Measurements from ENCODE around the gene TDRKH.
"Not testable (repeated sequence)": the region's sequence is repeated elsewhere in the genome, so short reads cannot be mapped to it uniquely, and the experiment has no call there.

Gene TDRKH

DNA sequence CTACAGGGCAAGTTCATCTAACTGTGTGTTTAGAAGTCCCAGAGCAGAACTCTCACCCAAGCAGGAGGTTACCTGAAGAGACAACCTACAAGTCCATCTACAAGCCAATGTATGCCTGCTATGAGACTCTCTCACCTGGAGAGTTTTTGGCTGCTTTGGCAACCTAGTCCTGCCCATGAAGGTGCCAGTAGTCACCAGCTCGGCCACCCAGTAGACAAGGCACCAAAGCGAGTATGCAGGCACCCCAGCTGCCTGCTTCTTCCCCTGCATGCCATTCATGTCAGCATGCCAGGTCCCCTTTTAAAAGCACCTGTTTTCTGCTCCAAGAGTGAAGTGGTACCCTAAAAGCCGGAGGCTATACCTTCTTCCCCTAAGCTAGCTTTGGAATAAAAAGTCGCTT is 48.8 kb downstream of the TDRKH start:
- no peak overlapping the region for H3K9ac ChIP-seq (ENCODE audit: low read length)
- no peaks in the 10 kb centered on the region for H3K4me1 ChIP-seq (ENCODE audit: insufficient read depth, low read length)
- H3K36me3 ChIP-seq (ENCODE audit: insufficient read depth, low read length), result no peaks in the 10 kb centered on the region
- H3K27me3 ChIP-seq (ENCODE audit: control insufficient read depth in 1 of 2, insufficient read depth in 2 of 2, low read length in 2 of 2), result no peaks in the 10 kb centered on the region
- no peak overlapping the region for H3K27ac ChIP-seq (ENCODE audit: low read depth, low read length)
- no peak overlapping the region for H3K4me3 ChIP-seq (ENCODE audit: low read depth in 1 of 2, low read length in 2 of 2)
- no peaks in the 10 kb centered on the region for H3K9me3 ChIP-seq (ENCODE audit: low read length)

DNA sequence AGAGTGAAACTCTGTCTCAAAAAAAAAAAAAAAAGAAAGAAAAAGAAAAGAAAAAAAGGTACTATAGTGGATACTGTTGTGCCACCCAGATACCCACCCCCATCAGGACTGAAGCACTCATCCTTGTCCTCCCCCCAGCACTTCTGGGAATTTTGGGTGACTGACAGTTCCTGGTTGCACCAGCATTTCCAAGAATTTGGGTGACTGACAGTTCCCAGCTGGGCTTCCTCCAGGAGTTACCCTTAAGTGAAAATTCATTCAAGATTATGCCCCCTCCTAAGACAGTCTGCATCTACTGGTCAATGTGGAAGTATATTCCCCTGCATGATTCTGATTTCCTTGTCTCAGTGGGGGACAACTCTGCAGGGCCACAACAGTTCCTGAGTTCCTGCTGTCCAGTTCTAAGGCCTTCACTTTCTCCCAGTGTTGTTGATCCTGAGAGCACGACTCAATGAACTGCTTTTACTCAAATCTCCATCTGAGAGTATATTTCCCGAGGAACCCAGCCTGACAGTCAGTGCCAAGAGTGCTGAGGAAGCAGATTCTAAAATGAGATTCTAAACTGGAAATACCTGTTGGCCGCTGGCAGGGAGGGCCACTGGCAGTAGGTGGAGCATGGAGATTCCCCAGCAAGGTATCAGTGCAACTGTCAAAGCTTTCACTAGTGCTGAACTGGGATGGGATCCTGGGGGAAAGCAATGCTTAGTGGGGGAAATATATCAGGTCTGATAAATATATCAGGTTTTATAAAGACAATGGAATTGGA is 50.5 kb downstream of the TDRKH start:
- no peak overlapping the region for H3K27ac ChIP-seq (ENCODE audit: low read depth, low read length)
- no peak overlapping the region for H3K4me3 ChIP-seq (ENCODE audit: low read depth in 1 of 2, low read length in 2 of 2)
- H3K4me1 ChIP-seq (ENCODE audit: insufficient read depth, low read length), result no peaks in the 10 kb centered on the region
- no peaks in the 10 kb centered on the region for H3K36me3 ChIP-seq (ENCODE audit: insufficient read depth, low read length)
- H3K9me3 ChIP-seq (ENCODE audit: low read length), result no peaks in the 10 kb centered on the region
- H3K9ac ChIP-seq (ENCODE audit: low read length), result no peak overlapping the region
- no peaks in the 10 kb centered on the region for H3K27me3 ChIP-seq (ENCODE audit: control insufficient read depth in 1 of 2, insufficient read depth in 2 of 2, low read length in 2 of 2)

DNA sequence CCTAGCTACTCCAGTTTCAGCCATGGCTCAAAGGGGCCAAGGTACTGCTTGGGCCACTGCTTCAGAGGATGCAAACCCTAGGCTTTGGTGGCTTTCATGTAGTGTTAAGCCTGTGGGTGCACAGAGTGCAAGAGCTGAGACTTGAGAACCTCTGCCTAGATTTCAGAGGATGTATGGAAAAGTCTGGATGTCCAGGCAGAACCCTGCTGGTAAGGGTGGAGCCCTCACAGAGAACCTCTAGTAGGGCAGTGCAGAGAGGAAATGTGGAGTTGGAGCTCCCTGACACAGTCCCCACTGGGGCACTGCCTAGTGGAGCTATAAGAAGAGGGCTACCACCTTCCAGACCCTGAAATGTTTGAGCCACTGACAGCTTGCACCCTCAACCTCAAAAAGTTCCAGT is 52.8 kb downstream of the TDRKH start:
- no peaks in the 10 kb centered on the region for H3K27me3 ChIP-seq (ENCODE audit: control insufficient read depth in 1 of 2, insufficient read depth in 2 of 2, low read length in 2 of 2)
- no peaks in the 10 kb centered on the region for H3K4me1 ChIP-seq (ENCODE audit: insufficient read depth, low read length)
- no peaks in the 10 kb centered on the region for H3K9me3 ChIP-seq (ENCODE audit: low read length)
- no peak overlapping the region for H3K4me3 ChIP-seq (ENCODE audit: low read depth in 1 of 2, low read length in 2 of 2)
- no peaks in the 10 kb centered on the region for H3K36me3 ChIP-seq (ENCODE audit: insufficient read depth, low read length)
- no peak overlapping the region for H3K9ac ChIP-seq (ENCODE audit: low read length)
- no peak overlapping the region for H3K27ac ChIP-seq (ENCODE audit: low read depth, low read length)

DNA sequence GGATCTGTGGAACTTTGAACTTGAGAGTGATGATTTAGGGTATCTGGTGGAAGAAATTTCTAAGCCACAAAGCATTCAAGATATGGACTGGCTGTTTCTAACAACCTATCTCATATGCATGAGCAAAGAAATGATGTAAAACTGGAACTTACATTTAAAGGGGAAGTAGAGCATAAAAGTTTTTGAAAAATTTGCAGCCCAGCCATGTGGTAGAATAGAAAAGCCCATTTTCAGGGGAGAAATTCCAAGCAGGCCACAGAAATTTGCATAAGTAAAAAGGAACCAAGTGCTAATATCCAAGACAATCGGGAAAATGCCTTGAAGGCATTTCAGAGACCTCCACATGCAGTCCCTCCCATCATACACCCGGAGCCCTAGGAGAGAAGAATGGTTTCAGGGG is 53.3 kb downstream of the TDRKH start:
- Histone ChIP-seq H3K4me1 (ENCODE audit: insufficient read depth, low read length) (no peaks in the 10 kb centered on the region), H3K4me3 (ENCODE audit: low read depth in 1 of 2, low read length in 2 of 2) (no peak overlapping the region), H3K9me3 (ENCODE audit: low read length) (no peaks in the 10 kb centered on the region), H3K27ac (ENCODE audit: low read depth, low read length) (no peak overlapping the region), H3K9ac (ENCODE audit: low read length) (no peak overlapping the region), H3K36me3 (ENCODE audit: insufficient read depth, low read length) (no peaks in the 10 kb centered on the region), H3K27me3 (ENCODE audit: control insufficient read depth in 1 of 2, insufficient read depth in 2 of 2, low read length in 2 of 2) (no peaks in the 10 kb centered on the region)

DNA sequence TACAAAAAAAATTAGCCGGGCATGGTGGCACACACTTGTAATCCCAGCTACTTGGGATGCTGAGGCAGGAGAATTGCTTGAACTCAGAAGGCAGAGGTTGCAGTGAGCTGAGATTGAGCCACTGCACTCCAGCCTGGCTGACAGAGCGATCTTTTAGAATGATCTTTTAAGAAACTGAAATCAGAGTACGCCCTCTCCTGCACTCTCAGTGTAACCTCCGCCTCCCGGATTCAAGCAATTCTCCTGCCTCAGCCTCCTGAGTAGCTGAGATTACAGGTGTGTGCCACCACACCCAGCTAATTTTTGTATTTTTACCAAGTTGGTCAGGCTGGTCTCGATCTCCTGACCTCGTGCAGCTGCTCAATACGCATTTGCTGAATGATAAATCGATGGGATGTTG is 56.3 kb downstream of the TDRKH start:
- H3K4me1 ChIP-seq (ENCODE audit: insufficient read depth, low read length); H3K27me3 ChIP-seq (ENCODE audit: control insufficient read depth in 1 of 2, insufficient read depth in 2 of 2, low read length in 2 of 2); H3K36me3 ChIP-seq (ENCODE audit: insufficient read depth, low read length); H3K9me3 ChIP-seq (ENCODE audit: low read length); H3K9ac ChIP-seq (ENCODE audit: low read length); H3K4me3 ChIP-seq (ENCODE audit: low read depth in 1 of 2, low read length in 2 of 2); H3K27ac ChIP-seq (ENCODE audit: low read depth, low read length): not testable (repeated sequence)

DNA sequence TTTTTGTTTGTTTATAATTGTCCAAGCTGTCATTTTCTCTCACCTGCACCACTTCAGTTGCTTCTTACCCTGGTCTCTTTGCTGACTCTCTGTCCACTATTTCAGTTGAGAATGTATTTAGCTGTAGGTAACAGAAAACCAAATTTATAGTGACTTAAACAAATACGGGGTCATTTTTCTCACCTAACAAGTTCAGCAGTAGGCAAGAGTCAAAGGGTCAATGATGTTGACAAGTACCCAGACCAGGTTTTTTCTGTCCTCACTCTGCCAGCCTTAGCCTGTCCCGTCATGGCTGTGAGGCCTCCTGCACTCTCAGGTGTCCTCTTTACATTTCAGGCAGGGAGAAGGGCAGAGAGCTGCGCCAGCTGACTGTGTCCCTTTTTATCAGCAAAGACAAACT is 57.2 kb downstream of the TDRKH start:
- H3K4me1 ChIP-seq (ENCODE audit: insufficient read depth, low read length), result no peaks in the 10 kb centered on the region
- H3K9ac ChIP-seq (ENCODE audit: low read length), result no peak overlapping the region
- H3K27ac ChIP-seq (ENCODE audit: low read depth, low read length), result no peak overlapping the region
- H3K36me3 ChIP-seq (ENCODE audit: insufficient read depth, low read length), result no peaks in the 10 kb centered on the region
- H3K9me3 ChIP-seq (ENCODE audit: low read length), result no peaks in the 10 kb centered on the region
- H3K27me3 ChIP-seq (ENCODE audit: control insufficient read depth in 1 of 2, insufficient read depth in 2 of 2, low read length in 2 of 2), result no peaks in the 10 kb centered on the region
- no peak overlapping the region for H3K4me3 ChIP-seq (ENCODE audit: low read depth in 1 of 2, low read length in 2 of 2)

DNA sequence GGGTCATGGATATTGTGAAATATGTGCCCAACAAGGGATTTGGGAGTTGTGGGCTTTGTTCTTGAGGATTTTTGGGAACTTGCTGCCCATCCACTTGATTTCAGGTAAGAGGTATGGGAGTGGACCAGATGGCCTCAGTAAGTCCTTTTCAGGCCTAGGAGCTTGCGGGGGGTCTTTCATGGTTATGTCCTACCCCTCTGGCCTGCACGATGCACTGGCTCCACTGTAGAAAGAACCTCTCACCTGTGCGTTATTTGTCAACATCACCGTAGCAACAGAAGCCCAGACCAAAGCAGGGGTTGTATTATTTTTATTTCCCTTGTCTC is 60.4 kb downstream of the TDRKH start:
- H3K27me3 ChIP-seq (ENCODE audit: control insufficient read depth in 1 of 2, insufficient read depth in 2 of 2, low read length in 2 of 2), result peaks cover 0 to 5% of the 10 kb centered on the region in 2 donors

DNA sequence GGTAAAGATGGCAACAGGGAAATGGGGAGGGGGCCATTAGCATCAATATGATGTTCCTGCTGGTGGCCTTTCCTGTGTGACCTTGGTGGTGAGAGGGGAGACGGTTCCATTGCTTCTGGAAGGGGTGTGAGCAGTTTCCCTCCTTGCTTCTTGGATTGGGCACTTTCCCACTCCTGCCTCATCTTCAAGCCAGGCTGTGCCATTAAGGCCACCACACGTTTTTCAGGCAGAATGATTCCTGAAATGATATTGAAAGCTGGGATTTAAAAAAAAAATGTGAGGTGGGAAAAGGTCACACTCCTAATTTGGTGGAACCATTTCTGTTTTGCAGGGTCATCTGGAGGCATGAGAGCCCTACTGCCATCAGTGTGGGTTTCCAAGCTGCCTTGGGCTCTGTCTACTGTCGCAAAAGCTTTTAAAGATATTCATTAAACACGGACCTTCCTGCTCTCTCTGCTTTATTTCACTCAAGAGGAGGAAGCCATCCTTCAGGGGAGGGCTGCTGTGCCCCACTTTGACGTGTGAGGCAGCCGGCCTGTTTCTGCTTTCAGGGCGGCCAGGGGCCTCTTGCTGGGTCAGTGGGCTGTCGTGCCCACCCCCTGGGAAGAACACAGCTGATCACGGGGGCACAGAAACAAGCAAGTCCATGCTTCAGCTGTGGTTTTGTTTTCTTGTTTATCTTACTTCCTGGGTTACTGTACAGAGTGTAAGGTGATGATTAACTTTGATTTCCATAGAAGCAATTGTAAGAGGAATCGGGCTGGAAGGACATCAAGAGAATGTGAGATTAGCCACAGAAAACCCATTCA is 60.9 kb downstream of the TDRKH start:
- Histone ChIP-seq H3K27ac (ENCODE audit: low read depth, low read length) (peak overlapping the region; percentile 41), H3K4me3 (ENCODE audit: low read depth in 1 of 2, low read length in 2 of 2) (no peak overlapping the region), H3K36me3 (ENCODE audit: insufficient read depth, low read length) (no peaks in the 10 kb centered on the region), H3K27me3 (ENCODE audit: control insufficient read depth in 1 of 2, insufficient read depth in 2 of 2, low read length in 2 of 2) (peaks cover 0 to 5% of the 10 kb centered on the region in 2 donors), H3K9ac (ENCODE audit: low read length) (no peak overlapping the region), H3K4me1 (ENCODE audit: insufficient read depth, low read length) (peaks cover 7% of the 10 kb centered on the region), H3K9me3 (ENCODE audit: low read length) (no peaks in the 10 kb centered on the region)

More for the DNA sequence above, 60.4 kb downstream of the TDRKH start:
- no peaks in the 10 kb centered on the region for H3K36me3 ChIP-seq (ENCODE audit: insufficient read depth, low read length)
- H3K4me1 ChIP-seq (ENCODE audit: insufficient read depth, low read length), result peaks cover 7% of the 10 kb centered on the region
- no peak overlapping the region for H3K9ac ChIP-seq (ENCODE audit: low read length)
- H3K9me3 ChIP-seq (ENCODE audit: low read length), result no peaks in the 10 kb centered on the region
- H3K27ac ChIP-seq (ENCODE audit: low read depth, low read length), result no peak overlapping the region
- H3K4me3 ChIP-seq (ENCODE audit: low read depth in 1 of 2, low read length in 2 of 2), result no peak overlapping the region

DNA sequence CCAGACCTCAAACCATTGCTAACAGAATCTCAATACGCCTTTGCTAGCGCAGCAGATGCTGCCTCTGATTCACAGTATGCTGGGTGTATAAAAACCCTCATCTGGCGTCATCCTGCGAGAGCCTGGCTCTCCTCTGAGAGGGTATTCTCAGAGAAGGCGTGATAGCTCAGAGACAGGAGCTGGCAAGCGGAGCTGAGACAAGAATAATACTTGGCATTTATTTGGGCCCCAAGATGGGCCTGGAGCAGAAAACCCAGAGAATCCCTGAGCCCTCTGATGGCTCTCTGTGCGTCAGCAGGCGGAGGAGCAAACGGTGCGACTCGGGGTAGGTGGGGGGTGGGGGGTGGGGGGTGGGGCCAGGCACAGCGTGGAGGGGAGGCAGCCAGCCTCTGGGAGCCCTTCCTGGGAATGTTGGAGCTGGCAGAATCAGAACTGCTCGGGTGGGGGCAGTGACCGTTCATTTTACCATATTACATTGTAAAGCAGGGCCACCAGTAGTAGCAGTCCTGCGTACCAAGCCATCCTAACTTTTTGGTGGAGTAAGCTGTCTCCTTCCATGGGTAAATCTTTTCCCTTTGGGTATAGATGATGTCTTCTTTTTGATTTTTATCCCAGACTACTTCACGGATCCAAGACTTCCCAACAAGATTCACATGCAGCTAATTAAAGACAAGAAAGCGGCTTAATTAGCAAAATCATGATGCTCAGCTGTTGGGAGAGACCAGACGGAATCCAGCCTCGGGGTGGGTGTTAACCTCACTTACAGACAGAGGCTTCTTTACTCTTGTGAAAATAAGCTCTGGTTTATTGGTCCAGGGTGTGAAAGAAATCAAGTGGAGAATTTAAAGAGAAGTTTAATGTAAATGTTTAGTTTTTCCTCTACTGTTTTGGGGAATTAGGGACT is 61.9 kb downstream of the TDRKH start:
- Histone ChIP-seq H3K9me3 (ENCODE audit: low read length) (no peaks in the 10 kb centered on the region), H3K4me1 (ENCODE audit: insufficient read depth, low read length) (peaks cover 7% of the 10 kb centered on the region), H3K27me3 (ENCODE audit: control insufficient read depth in 1 of 2, insufficient read depth in 2 of 2, low read length in 2 of 2) (peaks cover 0 to 5% of the 10 kb centered on the region in 2 donors), H3K27ac (ENCODE audit: low read depth, low read length) (peak overlapping the region; percentile 59), H3K36me3 (ENCODE audit: insufficient read depth, low read length) (no peaks in the 10 kb centered on the region), H3K9ac (ENCODE audit: low read length) (peak overlapping the region; percentile 50), H3K4me3 (ENCODE audit: low read depth in 1 of 2, low read length in 2 of 2) (peak overlapping the region in 1 of 2 donors; percentile 10)

DNA sequence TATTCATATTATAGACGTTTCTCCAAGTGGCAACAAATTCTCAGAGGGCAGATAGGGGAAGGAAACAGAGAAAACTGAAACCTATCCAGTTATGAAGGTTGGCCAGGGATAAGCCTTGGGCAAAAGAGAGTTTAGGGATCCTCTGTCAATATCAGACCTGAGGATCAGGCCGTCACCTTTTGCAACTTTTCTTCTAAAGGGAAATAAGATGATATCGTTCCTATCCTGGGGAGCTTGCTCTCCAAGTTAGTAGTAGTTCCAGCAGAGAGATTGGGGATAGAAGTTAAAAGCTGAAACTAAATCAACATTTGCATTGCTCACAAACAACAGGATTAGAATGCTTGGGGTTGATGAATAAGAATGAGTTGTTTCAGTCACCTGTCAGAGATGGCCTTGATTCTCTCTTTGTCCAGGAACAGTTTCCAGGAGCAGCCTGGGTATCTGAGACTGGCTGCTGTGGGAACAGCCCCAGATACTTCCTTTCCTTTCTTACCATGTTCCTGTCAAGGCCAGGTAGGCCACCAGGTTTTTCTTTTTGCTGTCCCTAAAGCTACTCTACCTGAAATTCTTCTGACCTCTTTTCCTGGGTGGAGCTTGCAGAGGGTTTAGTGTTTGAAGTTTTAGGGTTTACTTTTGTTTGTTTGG is 66.5 kb downstream of the TDRKH start:
- Histone ChIP-seq H3K27me3 (ENCODE audit: control insufficient read depth in 1 of 2, insufficient read depth in 2 of 2, low read length in 2 of 2) (peaks cover 0 to 5% of the 10 kb centered on the region in 2 donors), H3K4me1 (ENCODE audit: insufficient read depth, low read length) (peaks cover 12% of the 10 kb centered on the region)

More for the DNA sequence above, 66.5 kb downstream of the TDRKH start:
- Histone ChIP-seq H3K27ac (ENCODE audit: low read depth, low read length) (no peak overlapping the region), H3K9ac (ENCODE audit: low read length) (no peak overlapping the region), H3K36me3 (ENCODE audit: insufficient read depth, low read length) (no peaks in the 10 kb centered on the region), H3K4me3 (ENCODE audit: low read depth in 1 of 2, low read length in 2 of 2) (no peak overlapping the region), H3K9me3 (ENCODE audit: low read length) (no peaks in the 10 kb centered on the region)
